GM18508 (cell line): ENCODE measurements around the gene SLC9A9.

Experiments
- ATAC-seq: cut with Tn5 transposase; IDR thresholded peaks from one replicate; pipeline ENCODE4 v1.9.1; 2021; ENCODE audit warnings: moderate number of reproducible peaks; ENCODE audit not compliant: insufficient read depth, unreplicated experiment

The SLC9A9 gene

GRCh38 chr3:143313893-143314188 is 534.4 kb downstream of the SLC9A9 start:
- ATAC-seq = no peak

DNA sequence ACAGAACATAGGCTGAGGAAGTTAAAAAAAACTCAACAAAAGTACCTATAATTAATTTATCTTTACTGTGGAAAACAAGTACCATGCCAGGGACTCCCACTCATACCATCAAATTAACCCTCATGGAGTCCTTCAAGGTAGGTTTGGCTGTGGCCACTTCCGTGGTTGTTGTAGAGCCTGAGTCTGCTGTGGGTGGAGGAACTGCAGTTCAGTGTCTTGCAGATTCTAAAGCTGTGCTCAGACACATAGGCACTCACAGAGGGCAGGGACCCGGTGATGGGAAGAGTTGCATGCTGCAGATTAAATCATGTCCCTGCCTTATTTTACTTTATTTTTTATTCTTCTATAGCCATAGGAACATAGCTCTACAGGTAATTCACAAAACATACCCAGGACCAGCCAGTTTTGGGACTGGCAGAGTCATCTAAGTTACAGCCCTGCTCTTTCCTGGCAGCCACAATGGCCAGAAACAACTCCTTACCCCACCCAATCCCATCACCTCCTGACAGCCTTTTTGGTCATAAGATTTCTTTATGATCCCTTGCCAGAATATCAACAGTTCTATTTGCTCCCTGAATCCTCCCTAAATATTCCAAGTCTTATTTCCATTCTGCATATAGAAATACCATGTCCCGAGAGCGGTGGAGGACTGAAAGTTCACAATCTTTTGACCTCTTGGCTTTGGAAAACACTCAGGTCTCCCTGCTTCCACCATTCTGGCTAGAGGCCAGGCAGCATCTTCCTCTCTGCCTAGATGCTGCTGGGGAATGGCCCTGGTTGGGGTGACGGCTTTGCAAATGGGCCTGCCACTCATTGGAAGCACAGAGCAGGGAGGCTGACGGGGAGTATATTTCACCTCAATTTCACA is 535.0 kb downstream of the SLC9A9 start:
- no peak for ATAC-seq

DNA sequence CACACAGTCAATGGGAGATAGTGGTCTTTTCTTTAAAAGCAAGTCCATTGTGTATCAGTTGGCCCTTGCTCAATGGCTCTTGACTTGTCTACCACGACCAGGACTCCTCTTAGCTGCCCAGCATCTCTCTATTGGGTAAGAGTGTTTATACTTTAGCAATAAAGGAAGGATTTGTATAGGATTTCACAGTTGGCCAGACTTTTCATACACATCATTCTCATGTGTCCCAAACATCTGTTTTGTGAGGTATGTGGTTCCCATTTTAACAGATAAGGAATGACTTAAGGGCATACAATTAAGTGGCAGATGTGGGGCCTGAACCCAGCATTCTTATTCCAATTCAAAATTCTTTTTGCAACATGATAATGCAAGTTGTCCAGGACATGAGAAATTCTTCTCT is 537.2 kb downstream of the SLC9A9 start:
- ATAC-seq = no peak

- ATAC-seq = no peak
These were observed 538.6 kb downstream of the SLC9A9 start for GRCh38 chr3:143309705-143310104.

- ATAC-seq = no peak
These were observed 540.6 kb downstream of the SLC9A9 start for GRCh38 chr3:143307613-143308183.

GRCh38 chr3:143306407-143306806 is 541.9 kb downstream of the SLC9A9 start:
- ATAC-seq = no peak

DNA sequence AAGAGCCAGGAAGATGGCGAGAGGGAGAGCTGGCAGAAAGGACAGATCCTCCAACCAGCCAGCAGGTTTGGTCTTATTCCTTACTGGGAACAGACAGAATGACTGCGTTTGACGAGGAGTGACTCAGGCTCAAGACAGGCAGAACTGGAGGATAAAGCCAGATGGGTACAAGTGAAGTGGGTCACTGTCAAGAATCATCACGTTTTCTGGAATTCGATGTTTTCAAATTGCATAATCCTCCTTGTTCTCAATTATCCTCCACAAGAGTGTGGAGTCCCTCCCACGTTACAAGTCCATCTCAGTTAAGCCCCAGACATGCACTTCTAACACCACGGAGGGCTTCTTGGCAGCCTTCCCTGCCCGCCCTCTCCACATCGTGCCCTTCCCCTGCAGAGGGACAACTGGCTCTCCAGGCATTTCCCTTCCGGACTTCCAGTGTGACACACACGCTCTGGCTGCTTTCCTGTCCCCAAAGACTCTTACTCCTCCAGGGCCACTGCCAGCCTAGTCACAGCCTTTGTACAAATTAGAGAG is 545.6 kb downstream of the SLC9A9 start:
- no peak for ATAC-seq

- no peak for ATAC-seq
These were observed 547.0 kb downstream of the SLC9A9 start for GRCh38 chr3:143301031-143301901.

DNA sequence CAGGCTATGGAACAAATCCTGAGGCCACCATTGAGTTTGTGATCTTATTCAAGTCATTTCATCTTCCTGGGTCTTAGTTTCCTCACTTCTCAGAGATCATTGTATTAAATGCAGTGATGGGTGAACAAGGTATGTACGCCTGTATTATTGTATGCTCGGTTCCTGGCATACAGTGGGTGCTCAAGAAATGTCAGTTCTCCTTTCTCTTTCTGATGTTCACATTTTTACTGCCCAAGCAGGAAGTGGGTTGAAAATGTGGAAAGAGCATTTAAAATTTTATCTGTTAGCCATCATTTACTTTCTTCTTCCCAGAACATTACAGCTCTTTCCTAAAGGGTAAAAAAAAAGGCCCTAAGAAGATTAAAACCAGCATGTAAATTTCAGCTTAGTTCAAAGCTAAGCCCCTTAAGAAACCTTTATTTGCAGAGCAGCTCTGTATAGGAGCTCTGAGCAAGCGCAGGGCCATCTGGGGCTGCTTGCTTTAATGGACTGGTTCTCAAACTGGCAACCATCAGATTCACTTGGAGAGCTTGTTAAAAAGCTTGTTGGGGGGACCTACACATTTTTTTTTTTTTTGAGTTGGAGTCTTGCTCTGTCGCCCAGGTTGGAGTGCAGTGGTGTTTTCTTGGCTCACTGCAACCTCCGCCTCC is 549.3 kb downstream of the SLC9A9 start:
- no peak for ATAC-seq

GRCh38 chr3:143298380-143298779 is 549.9 kb downstream of the SLC9A9 start:
- no peak for ATAC-seq

DNA sequence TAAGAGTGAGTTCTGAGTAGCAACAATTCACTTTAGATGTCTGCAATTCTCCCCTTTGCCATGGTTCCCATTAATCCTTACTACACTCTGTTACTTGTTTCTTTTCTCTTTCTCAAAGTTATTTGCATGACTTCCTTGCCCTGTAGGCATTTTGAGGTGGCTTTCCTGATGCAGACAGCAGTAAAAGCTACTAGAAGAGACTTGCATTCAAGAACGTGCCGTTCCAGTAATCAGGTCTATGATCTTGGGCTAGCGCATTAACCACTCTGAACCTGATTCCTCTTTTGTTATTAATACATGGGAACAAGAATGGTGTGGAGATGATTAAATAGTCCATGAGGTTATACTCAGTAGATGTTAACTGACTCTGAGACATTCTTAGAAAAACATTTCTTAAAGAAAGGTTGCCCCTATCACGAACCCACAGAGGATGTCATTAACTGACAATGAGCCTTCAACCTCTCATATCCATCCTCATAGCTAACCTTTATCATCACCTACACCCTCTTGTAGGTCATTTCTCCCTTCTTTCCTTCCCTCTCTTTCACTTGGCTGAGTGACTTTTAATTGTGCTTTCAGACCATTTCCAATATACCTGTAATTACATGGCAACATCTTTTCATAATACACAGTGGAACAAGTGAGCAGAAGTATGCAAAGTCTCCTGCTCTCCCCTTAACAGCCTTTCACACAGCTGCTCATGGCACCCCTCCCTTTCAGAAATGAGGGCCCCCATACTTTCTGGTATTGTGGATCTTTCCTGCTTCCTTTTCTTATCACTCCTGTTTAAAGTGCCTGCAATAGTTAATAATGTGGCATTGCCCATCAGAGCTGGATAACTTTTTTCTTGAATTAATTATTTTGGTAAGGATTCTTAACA is 552.8 kb downstream of the SLC9A9 start:
- ATAC-seq = no peak

- no peak for ATAC-seq
These were observed 554.1 kb downstream of the SLC9A9 start for GRCh38 chr3:143294188-143294587.

- ATAC-seq = no peak
These were observed 556.3 kb downstream of the SLC9A9 start for GRCh38 chr3:143291836-143292447.

DNA sequence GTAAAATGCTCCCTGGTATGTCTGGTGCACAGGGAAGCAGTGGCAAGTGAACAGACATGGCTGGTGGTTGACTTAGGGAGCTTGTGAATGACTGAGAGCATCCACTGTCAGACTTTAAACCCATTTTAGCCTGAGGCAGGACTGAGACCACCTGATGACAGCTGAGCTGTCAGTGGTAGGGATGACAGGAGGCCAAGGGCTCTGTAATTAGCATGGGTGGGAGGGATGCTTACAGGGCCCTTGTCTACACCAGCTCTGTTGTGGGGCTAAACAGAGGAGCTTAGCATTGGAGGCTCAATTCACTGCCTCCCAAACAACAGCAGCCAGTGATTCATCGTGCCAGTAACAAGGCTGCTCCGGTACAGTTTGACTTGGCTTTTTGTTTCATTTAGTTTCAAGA is 559.3 kb downstream of the SLC9A9 start:
- no peak for ATAC-seq

DNA sequence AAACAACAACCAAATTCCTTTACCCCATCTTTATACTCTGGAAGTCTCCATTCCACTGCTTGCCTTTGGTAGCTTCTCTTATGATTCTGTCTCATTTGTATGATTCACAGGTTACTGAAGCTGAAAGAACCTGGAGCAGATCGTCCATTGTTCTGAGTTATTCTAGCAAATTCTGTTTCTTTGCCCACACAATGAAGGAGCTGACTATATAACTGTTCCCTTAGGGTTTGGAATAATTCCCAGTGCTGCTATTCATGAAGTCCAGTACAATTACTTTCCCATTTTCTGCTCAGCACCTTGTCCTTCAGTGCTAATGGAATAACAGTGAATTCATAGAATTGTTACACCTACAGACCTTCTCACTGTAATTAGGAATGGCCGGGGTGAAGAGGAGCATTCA is 560.9 kb downstream of the SLC9A9 start:
- no peak for ATAC-seq

DNA sequence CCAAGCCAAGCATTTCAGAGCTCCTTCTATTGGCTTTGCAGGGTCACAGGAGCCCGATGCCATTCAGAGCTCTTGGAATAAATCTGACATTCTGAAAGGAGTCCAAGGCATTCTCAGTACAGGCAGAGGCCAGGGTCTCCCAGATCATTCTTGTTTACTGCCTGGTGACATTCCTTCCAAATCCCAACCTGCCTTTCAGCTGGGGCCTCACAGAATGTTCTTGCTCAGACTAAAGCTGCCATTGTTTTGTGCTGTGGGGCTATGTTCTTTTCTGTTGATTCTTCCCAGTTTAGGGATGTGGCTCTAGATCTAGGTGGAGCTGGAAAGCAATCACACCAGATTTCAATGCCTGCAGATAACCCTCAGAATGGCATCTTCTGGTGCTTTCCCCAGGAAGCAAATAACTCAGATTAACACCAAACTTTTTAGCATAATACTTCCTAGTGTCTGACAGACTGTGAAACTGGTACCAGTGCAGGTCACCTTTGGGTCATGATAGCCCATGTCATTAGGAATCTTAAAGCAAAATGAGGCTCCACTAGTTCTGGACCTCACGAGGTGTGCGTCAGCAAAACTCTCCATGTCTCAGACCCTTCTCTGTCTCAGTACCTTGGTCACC is 561.8 kb downstream of the SLC9A9 start:
- ATAC-seq = no peak

GRCh38 chr3:143283432-143284128 is 564.7 kb downstream of the SLC9A9 start:
- no peak for ATAC-seq

- no peak for ATAC-seq
These were observed 567.3 kb downstream of the SLC9A9 start for GRCh38 chr3:143280984-143281383.
